WTC11 (cell line): ENCODE data around the gene MRPL10. TPM values are rescaled to one million over a fixed set of nuclear protein-coding genes. Genes with fewer than 3 reads are reported as not detected.

ENCODE experiments used
- ATAC-seq: fragments of 200-7000 bp; cut with Tn5 transposase; 2 replicates; pipeline ENCODE4 v1.10.0; 2021; ENCODE audit warnings: mild to moderate bottlenecking, moderate library complexity
- CTCF ChIA-PET: fragments of 300-600 bp; sonication (Branson Sonifier 250); formaldehyde crosslinking; loops from one replicate; lab custom pipeline; 2021; ENCODE audit warnings: antibody characterized with exemption; lab: Charles Lee
- POLR2A ChIA-PET: fragments of 350-600 bp; sonication (Branson Sonifier 250); formaldehyde crosslinking; loops from one replicate; lab custom pipeline; 2021; ENCODE audit warnings: antibody characterized with exemption; lab: Charles Lee
- DNase-seq: peaks from one replicate; pipeline ENCODE4 v3.0.0; 2021; ENCODE audit warnings: low spot score
- H3K27ac Mint-ChIP-seq: 2 replicates; pipeline ENCODE4 v1.8.0; 2021; ENCODE audit warnings: mixed read lengths
- H3K27me3 Mint-ChIP-seq: 2 replicates; pipeline ENCODE4 v1.8.0; 2021; ENCODE audit warnings: low read depth, mild to moderate bottlenecking, moderate library complexity, mixed read lengths
- H3K36me3 Mint-ChIP-seq: 2 replicates; pipeline ENCODE4 v1.8.0; 2021; ENCODE audit warnings: mixed read lengths
- H3K4me1 Mint-ChIP-seq: 2 replicates; pipeline ENCODE4 v1.8.0; 2022; ENCODE audit warnings: mixed read lengths
- H3K4me3 Mint-ChIP-seq: 2 replicates; pipeline ENCODE4 v1.8.0; 2021; ENCODE audit warnings: mild to moderate bottlenecking, moderate library complexity, mixed read lengths
- H3K9me3 Mint-ChIP-seq: 2 replicates; pipeline ENCODE4 v1.8.0; 2021; ENCODE audit warnings: mixed read lengths
- AFF4 ChIP-seq: sonication (generic); formaldehyde crosslinking; IDR thresholded peaks from 2 replicates; pipeline ENCODE4 v1.8.1; 2023; ENCODE audit warnings: mild to moderate bottlenecking, missing genetic modification reagents, borderline replicate concordance
- CTCF ChIP-seq: fragments of 200-600 bp; IDR thresholded peaks from 2 replicates; pipeline ENCODE4 v1.8.0; 2022; ENCODE audit warnings: antibody characterized with exemption
- E2F1 ChIP-seq: sonication (generic); formaldehyde crosslinking; IDR thresholded peaks from 2 replicates; pipeline ENCODE4 v1.8.0; 2022; ENCODE audit warnings: mild to moderate bottlenecking, missing genetic modification reagents
- ETV6 ChIP-seq: sonication (generic); formaldehyde crosslinking; IDR thresholded peaks from 2 replicates; pipeline ENCODE4 v1.8.1; 2022; ENCODE audit warnings: mild to moderate bottlenecking, missing genetic modification reagents
- FOXP4 ChIP-seq: sonication (generic); formaldehyde crosslinking; IDR thresholded peaks from 2 replicates; pipeline ENCODE4 v1.8.0; 2022; ENCODE audit warnings: mild to moderate bottlenecking, missing genetic modification reagents
- GABPB1 ChIP-seq: sonication (generic); formaldehyde crosslinking; IDR thresholded peaks from 2 replicates; pipeline ENCODE4 v1.8.1; 2023; ENCODE audit warnings: mild to moderate bottlenecking, missing genetic modification reagents
- GTF2I ChIP-seq: fragments of 250-450 bp; sonication (Bioruptor Pico); conservative IDR thresholded peaks from 2 replicates; pipeline ENCODE4 v1.4.0; 2021; ENCODE audit warnings: mild to moderate bottlenecking
- HMGXB4 ChIP-seq: sonication (generic); formaldehyde crosslinking; IDR thresholded peaks from 2 replicates; pipeline ENCODE4 v1.8.1; 2023; ENCODE audit warnings: mild to moderate bottlenecking, moderate library complexity, missing genetic modification reagents
- IRF2 ChIP-seq: sonication (generic); formaldehyde crosslinking; IDR thresholded peaks from 2 replicates; pipeline ENCODE4 v1.8.0; 2022; ENCODE audit warnings: low read depth, missing genetic modification reagents, borderline replicate concordance
- KAT7 ChIP-seq: sonication (generic); formaldehyde crosslinking; IDR thresholded peaks from 2 replicates; pipeline ENCODE4 v1.8.1; 2023; ENCODE audit warnings: missing genetic modification reagents, mild to moderate bottlenecking, borderline replicate concordance
- MYBL2 ChIP-seq: sonication (generic); formaldehyde crosslinking; IDR thresholded peaks from 2 replicates; pipeline ENCODE4 v1.8.1; 2023; ENCODE audit warnings: mild to moderate bottlenecking, moderate library complexity, missing genetic modification reagents
- NFATC4 ChIP-seq: fragments of 250-450 bp; sonication (Bioruptor Pico); IDR thresholded peaks from 2 replicates; pipeline ENCODE4 v1.9.0; 2021; ENCODE audit warnings: mild to moderate bottlenecking
- NFE2L1 ChIP-seq: sonication (generic); formaldehyde crosslinking; IDR thresholded peaks from 2 replicates; pipeline ENCODE4 v1.8.1; 2023; ENCODE audit warnings: missing genetic modification reagents
- PRRX2 ChIP-seq: fragments of 250-450 bp; sonication (Bioruptor Pico); IDR thresholded peaks from 2 replicates; pipeline ENCODE4 v1.8.0; 2021; ENCODE audit warnings: mild to moderate bottlenecking
- RORB ChIP-seq: fragments of 250-450 bp; sonication (Bioruptor Pico); IDR thresholded peaks from 2 replicates; pipeline ENCODE4 v1.9.0; 2021; ENCODE audit warnings: mild to moderate bottlenecking
- STAT6 ChIP-seq: sonication (generic); formaldehyde crosslinking; conservative IDR thresholded peaks from 2 replicates; pipeline ENCODE4 v1.8.1; 2023; ENCODE audit warnings: mild to moderate bottlenecking, low read depth, missing genetic modification reagents, moderate library complexity
- USF2 ChIP-seq: sonication (generic); formaldehyde crosslinking; IDR thresholded peaks from 2 replicates; pipeline ENCODE4 v1.8.1; 2023; ENCODE audit warnings: mild to moderate bottlenecking, missing genetic modification reagents, moderate library complexity
- ZNF423 ChIP-seq: fragments of 250-450 bp; sonication (Bioruptor Pico); IDR thresholded peaks from 2 replicates; pipeline ENCODE4 v2.1.2; 2022; ENCODE audit warnings: mild to moderate bottlenecking, moderate library complexity
- ZNF425 ChIP-seq: fragments of 250-450 bp; sonication (Bioruptor Pico); conservative IDR thresholded peaks from 2 replicates; pipeline ENCODE4 v1.9.0; 2021; ENCODE audit warnings: mild to moderate bottlenecking
- total RNA-seq: library from RNA; stranded (reverse); gene quantifications from 3 replicates; pipeline ENCODE4 v1.2.3, GENCODE V29; 2021

Gene MRPL10
- total RNA-seq, 1 experiment from 2014 or later: 80.1 TPM

GRCh38 chr17:47792457-47792856 lies 38.9 kb downstream of the MRPL10 start:
- POLR2A ChIA-PET: no interaction called here
- Mint-ChIP-seq H3K27me3 (peaks cover 77% of the 10 kb centered on the region), H3K4me1 (peaks cover 7% of the 10 kb centered on the region; the same call in 1 of the 2 replicates), H3K9me3 (no peaks in the 10 kb centered on the region), H3K36me3 (no peaks in the 10 kb centered on the region), H3K27ac (no peak overlapping the region), H3K4me3 (no peak overlapping the region)
- DNase-seq (no peak), ATAC-seq (no peak)
- no peak for TF ChIP-seq IRF2
- TF ChIP-seq STAT6: no peak
- no peak for TF ChIP-seq MYBL2
- TF ChIP-seq ETV6 (CRISPR knock-in tag): no peak
- TF ChIP-seq CTCF: no peak
- no peak for TF ChIP-seq USF2 (CRISPR knock-in tag)
- TF ChIP-seq KAT7: no peak
- CTCF ChIA-PET: interaction anchor here (1.3 kb wide), 1 partner anchor 17 kb away, joined by 4 read pairs; no protein-coding TSS in a partner anchor

- CTCF ChIA-PET: no interaction called here
- Mint-ChIP-seq H3K4me3 (peak overlapping the region; percentile 82), H3K9me3 (no peaks in the 10 kb centered on the region), H3K36me3 (no peaks in the 10 kb centered on the region), H3K27ac (no peak overlapping the region), H3K4me1 (peaks cover 7% of the 10 kb centered on the region; the same call in 1 of the 2 replicates), H3K27me3 (peaks cover 90% of the 10 kb centered on the region)
- no peak for ATAC-seq
- POLR2A ChIA-PET: no interaction called here
- DNase-seq: no peak
- no peak for TF ChIP-seq HMGXB4
- no peak for TF ChIP-seq ZNF425
- TF ChIP-seq ZNF423 (CRISPR knock-in tag): no peak
- TF ChIP-seq AFF4 (CRISPR knock-in tag): no peak
- no peak for TF ChIP-seq E2F1 (CRISPR knock-in tag)
- TF ChIP-seq FOXP4 (CRISPR knock-in tag): no peak
- no peak for TF ChIP-seq NFATC4 (CRISPR knock-in tag)
- TF ChIP-seq NFE2L1 (CRISPR knock-in tag): no peak
- TF ChIP-seq GABPB1 (CRISPR knock-in tag): no peak
- TF ChIP-seq GTF2I (CRISPR knock-in tag): no peak
- TF ChIP-seq RORB (CRISPR knock-in tag): no peak
- no peak for TF ChIP-seq PRRX2
Measured at GRCh38 chr17:47791025-47791424, 40.3 kb downstream of the MRPL10 start.
